ENCODE measurements around the gene MBOAT1.
"Not testable (repeated sequence)": the region's sequence is repeated elsewhere in the genome, so short reads cannot be mapped to it uniquely, and the experiment has no call there.

The MBOAT1 gene

GRCh38 chr6:20169119-20169557 is 43.1 kb downstream of the MBOAT1 start:
- DNase-seq = peak; percentile 1

- no peak for DNase-seq
Measured at GRCh38 chr6:20168690-20169089, 43.6 kb downstream of the MBOAT1 start.

- DNase-seq = no peak
Measured at GRCh38 chr6:20167601-20168000, 44.7 kb downstream of the MBOAT1 start.

GRCh38 chr6:20166210-20166609 is 46.1 kb downstream of the MBOAT1 start:
- DNase-seq = no peak

GRCh38 chr6:20162515-20162914 is 49.8 kb downstream of the MBOAT1 start:
- no peak for DNase-seq

- DNase-seq = no peak
Measured at GRCh38 chr6:20160541-20161283, 51.6 kb downstream of the MBOAT1 start.

GRCh38 chr6:20159781-20160540 is 52.3 kb downstream of the MBOAT1 start:
- DNase-seq = no peak

- DNase-seq = no peak
Measured at GRCh38 chr6:20159098-20159497, 53.2 kb downstream of the MBOAT1 start.

- DNase-seq = no peak
Measured at GRCh38 chr6:20158676-20159075, 53.6 kb downstream of the MBOAT1 start.

GRCh38 chr6:20156824-20157223 is 55.4 kb downstream of the MBOAT1 start:
- DNase-seq = no peak

GRCh38 chr6:20154753-20155152 is 57.5 kb downstream of the MBOAT1 start:
- no peak for DNase-seq

GRCh38 chr6:20153194-20153593 is 59.1 kb downstream of the MBOAT1 start:
- DNase-seq = no peak

GRCh38 chr6:20148433-20148832 is 63.8 kb downstream of the MBOAT1 start:
- DNase-seq = no peak

GRCh38 chr6:20147469-20147868 is 64.8 kb downstream of the MBOAT1 start:
- DNase-seq = no peak

- not testable (repeated sequence) for DNase-seq
Measured at GRCh38 chr6:20146831-20147230, 65.4 kb downstream of the MBOAT1 start.

- DNase-seq = no peak
Measured at GRCh38 chr6:20146291-20146690, 66.0 kb downstream of the MBOAT1 start.

- no peak for DNase-seq
Measured at GRCh38 chr6:20142866-20143265, 69.4 kb downstream of the MBOAT1 start.

GRCh38 chr6:20141931-20142330 is 70.3 kb downstream of the MBOAT1 start:
- DNase-seq = no peak

- not testable (repeated sequence) for DNase-seq
Measured at GRCh38 chr6:20139127-20139963, 72.9 kb downstream of the MBOAT1 start.

- no peak for DNase-seq
Measured at GRCh38 chr6:20137837-20138236, 74.4 kb downstream of the MBOAT1 start.

- no peak for DNase-seq
Measured at GRCh38 chr6:20137240-20137639, 75.0 kb downstream of the MBOAT1 start.

- DNase-seq = no peak
Measured at GRCh38 chr6:20135677-20136268, 76.5 kb downstream of the MBOAT1 start.

- no peak for DNase-seq
Measured at GRCh38 chr6:20134613-20135012, 77.7 kb downstream of the MBOAT1 start.

All from CD4-positive, alpha-beta T cell treated with Interleukin-10 for 1 hour (primary cell).